GM19239 (cell line): ENCODE results near the gene MAN2C1.
"Not testable (repeated sequence)": the region's sequence is repeated elsewhere in the genome, so short reads cannot be mapped to it uniquely, and the experiment has no call there.

Source experiments
- DNase-seq: peaks from one replicate; pipeline ENCODE4 v3.0.0; 2011; ENCODE audit warnings: low spot score; ENCODE audit not compliant: insufficient read length
- FAIRE-seq: peaks from 2 replicates; lab custom pipeline; 2011; peaks lifted over from hg19 to GRCh38; lab: Jason Lieb, UNC

The MAN2C1 gene

DNA sequence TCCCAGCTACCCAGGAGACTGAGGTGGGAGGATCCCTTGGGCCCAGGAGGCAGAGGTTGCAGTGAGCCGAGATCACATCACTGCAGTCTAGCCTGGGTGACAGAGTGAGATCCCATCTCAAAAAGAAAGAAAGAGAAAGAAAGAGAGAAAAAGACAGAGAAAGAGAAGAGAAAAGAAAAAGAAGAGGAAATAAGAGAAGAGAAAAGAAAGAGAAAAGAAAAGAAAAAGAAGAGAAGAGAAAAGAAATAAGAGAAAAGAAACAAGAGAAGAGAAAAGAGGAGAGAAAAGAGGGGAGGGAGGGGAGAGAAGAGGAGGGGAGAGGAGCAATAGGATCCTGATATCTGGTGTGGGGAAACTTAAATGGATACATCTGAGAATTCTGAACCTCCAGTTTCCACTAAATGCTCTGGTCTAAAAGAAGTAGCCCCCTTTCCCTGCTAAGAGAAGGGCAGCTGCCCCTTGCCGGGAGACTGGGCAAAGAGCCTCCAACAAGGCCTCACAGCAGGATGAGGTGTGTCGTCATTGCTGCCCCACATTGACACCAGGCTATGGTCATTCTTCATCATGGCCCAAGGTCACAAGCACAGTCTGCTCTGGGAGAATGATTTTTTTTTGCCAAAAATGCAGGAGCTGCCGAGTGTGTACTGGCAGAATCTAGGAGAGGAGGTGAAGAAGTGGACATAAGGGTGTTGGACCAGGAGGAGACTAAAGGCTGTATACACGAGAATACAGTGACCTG is 53.7 kb downstream of the MAN2C1 start:
- no peak for DNase-seq
- FAIRE-seq = no peak

DNA sequence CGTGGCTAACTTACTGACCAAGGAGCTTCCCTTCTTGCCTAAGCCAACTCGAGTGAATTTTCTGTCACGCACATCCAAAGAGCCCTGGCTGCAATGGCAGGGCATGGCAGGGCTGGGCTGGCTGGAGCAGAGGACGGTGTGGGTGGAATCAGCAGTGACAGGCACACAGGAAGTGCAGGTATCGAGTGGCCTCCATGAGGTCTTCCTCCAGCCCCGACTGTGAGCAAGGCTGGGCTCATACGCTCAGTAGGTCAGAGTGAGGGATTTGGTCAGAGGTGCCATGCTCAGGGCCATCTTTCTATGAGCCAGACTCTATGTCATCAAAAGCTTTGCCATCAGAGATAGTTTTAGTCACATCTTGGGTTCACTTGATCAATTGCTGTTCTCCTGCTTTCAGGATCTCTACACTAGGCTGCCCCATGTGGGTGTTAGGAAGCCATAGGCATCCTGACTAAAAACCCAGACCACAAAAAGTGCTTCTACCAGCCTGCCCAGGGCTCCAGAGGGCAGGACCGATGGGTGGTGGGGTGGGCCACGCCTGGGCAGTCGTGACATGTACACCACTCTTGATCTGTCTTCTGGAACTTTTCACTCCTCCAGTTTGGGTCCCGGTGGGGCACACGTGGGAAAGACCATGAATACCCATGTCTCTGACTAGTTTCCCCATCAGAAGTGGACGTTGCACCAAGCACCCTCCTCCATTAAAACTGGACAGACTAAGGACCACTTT is 55.1 kb downstream of the MAN2C1 start:
- DNase-seq (no peak), FAIRE-seq (no peak)

DNA sequence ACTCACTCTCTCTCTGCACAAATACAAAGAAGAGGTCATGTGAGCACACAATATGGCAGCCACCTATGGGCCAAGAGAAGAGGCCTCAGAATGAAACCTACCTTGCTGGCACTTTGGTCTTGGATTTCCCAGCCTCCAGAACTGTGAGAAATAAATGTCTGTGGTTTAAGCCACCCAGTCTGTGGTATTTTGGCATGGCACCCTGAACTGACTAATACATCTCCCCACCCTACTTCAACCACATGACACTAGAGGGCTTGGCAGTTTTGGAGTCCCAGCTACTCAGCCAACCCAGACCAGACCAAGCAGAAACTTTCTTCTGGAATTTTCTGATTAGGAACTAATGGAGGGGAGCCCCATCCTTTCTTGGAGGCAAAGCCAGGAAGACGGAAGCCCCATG is 55.9 kb downstream of the MAN2C1 start:
- DNase-seq, FAIRE-seq: not testable (repeated sequence)

- DNase-seq (no peak), FAIRE-seq (no peak)
These were observed 58.7 kb downstream of the MAN2C1 start for GRCh38 chr15:75309711-75310110.

GRCh38 chr15:75307778-75308390 is 60.5 kb downstream of the MAN2C1 start:
- FAIRE-seq (no peak), DNase-seq (peak; percentile 35)

GRCh38 chr15:75306188-75306587 is 62.2 kb downstream of the MAN2C1 start:
- FAIRE-seq (no peak), DNase-seq (no peak)
